ENCODE results near the gene GLYATL3.
"Not testable (repeated sequence)": the region's sequence is repeated elsewhere in the genome, so short reads cannot be mapped to it uniquely, and the experiment has no call there.

The GLYATL3 gene

GRCh38 chr6:49462927-49463611 is 36.7 kb upstream of the GLYATL3 start, which contains the start of the genes CENPQ and MMUT:
Gene CENPQ, plus strand, starts transcription at chr6:49463370. Its CDS starts 6,807 bp downstream, at chr6:49470177.
Gene MMUT, minus strand, starts transcription at chr6:49463253. Its CDS starts 3,787 bp downstream, at chr6:49459466.
- DNase-seq (ENCODE audit: low spot score), result peak; percentile 89
- in situ Hi-C loops (cut with MboI; ENCODE audit: low sequenced_read_pairs, unreplicated experiment), result no loop called here
- TF ChIP-seq CTCF (IDR thresholded peaks at IDR 0.05; ENCODE audit: borderline replicate concordance, control extremely low read depth, extremely low read depth, insufficient read depth, missing control alignments), result no peak

- in situ Hi-C loops (cut with MboI; ENCODE audit: low sequenced_read_pairs, unreplicated experiment), result no loop called here
- no peak for TF ChIP-seq CTCF (IDR thresholded peaks at IDR 0.05; ENCODE audit: borderline replicate concordance, control extremely low read depth, extremely low read depth, insufficient read depth, missing control alignments)
- no peak for DNase-seq (ENCODE audit: low spot score)
Observed at GRCh38 chr6:49463612-49463967, 36.1 kb upstream of the GLYATL3 start.

- in situ Hi-C loops (cut with MboI; ENCODE audit: low sequenced_read_pairs, unreplicated experiment), result no loop called here
- DNase-seq (ENCODE audit: low spot score), result no peak
- no peak for TF ChIP-seq CTCF (IDR thresholded peaks at IDR 0.05; ENCODE audit: borderline replicate concordance, control extremely low read depth, extremely low read depth, insufficient read depth, missing control alignments)
Observed at GRCh38 chr6:49464691-49465090, 35.0 kb upstream of the GLYATL3 start.

- in situ Hi-C loops (cut with MboI; ENCODE audit: low sequenced_read_pairs, unreplicated experiment), result no loop called here
- TF ChIP-seq CTCF (IDR thresholded peaks at IDR 0.05; ENCODE audit: borderline replicate concordance, control extremely low read depth, extremely low read depth, insufficient read depth, missing control alignments), result no peak
- DNase-seq (ENCODE audit: low spot score), result no peak
Observed at GRCh38 chr6:49468042-49468441, 31.7 kb upstream of the GLYATL3 start.

- in situ Hi-C loops (cut with MboI; ENCODE audit: low sequenced_read_pairs, unreplicated experiment); DNase-seq (ENCODE audit: low spot score): not testable (repeated sequence)
Observed at GRCh38 chr6:49476564-49476963, 23.2 kb upstream of the GLYATL3 start.

- TF ChIP-seq CTCF (IDR thresholded peaks at IDR 0.05; ENCODE audit: borderline replicate concordance, control extremely low read depth, extremely low read depth, insufficient read depth, missing control alignments), result no peak
- in situ Hi-C loops (cut with MboI; ENCODE audit: low sequenced_read_pairs, unreplicated experiment), result no loop called here
- DNase-seq (ENCODE audit: low spot score), result no peak
Observed at GRCh38 chr6:49479308-49479970, 20.3 kb upstream of the GLYATL3 start.

- DNase-seq (ENCODE audit: low spot score); in situ Hi-C loops (cut with MboI; ENCODE audit: low sequenced_read_pairs, unreplicated experiment): not testable (repeated sequence)
Observed at GRCh38 chr6:49481846-49482245, 17.9 kb upstream of the GLYATL3 start.

- in situ Hi-C loops (cut with MboI; ENCODE audit: low sequenced_read_pairs, unreplicated experiment); DNase-seq (ENCODE audit: low spot score): not testable (repeated sequence)
Observed at GRCh38 chr6:49483380-49483779, 16.3 kb upstream of the GLYATL3 start.

Data from GM13976 (cell line).